Right lobe of liver (tissue), 6 donors: ENCODE results near the gene STK11IP. TPM values are rescaled to one million over a fixed set of nuclear protein-coding genes. Genes with fewer than 3 reads are reported as not detected.
A peak's percentile ranks its signal among the peaks of the same experiment; 100 is the strongest.

Experiments
- ATAC-seq, 4 donors: fragments of 200-7000 bp; cut with Tn5 transposase; one replicate each; pipeline ENCODE4 v1.9.1; 2020; ENCODE audit warnings: mild to moderate bottlenecking in 4 of 4, moderate library complexity in 4 of 4
- DNase-seq, 3 donors: peaks; one replicate each; pipeline ENCODE4 v3.0.0-alpha.2; 2020
- H3K27ac ChIP-seq, 3 donors: fragments of 200-600 bp; one replicate each; pipeline ENCODE4 v1.8.0; 2022
- H3K27me3 ChIP-seq, 2 donors: fragments of 200-600 bp; one replicate each; pipeline ENCODE4 v1.8.0; 2022
- H3K36me3 ChIP-seq, 4 donors: fragments of 200-600 bp; sonication (generic) in 1 of 4; one replicate each; pipeline versions ENCODE4 v1.5.1 to v1.8.0; 2017 to 2022; ENCODE audit warnings: control low read depth in 1 of 4
- H3K4me1 ChIP-seq, 4 donors: fragments of 200-600 bp; sonication (generic) in 1 of 4; one replicate each; pipeline versions ENCODE4 v1.5.1 to v1.8.0; 2017 to 2022; ENCODE audit warnings: control low read depth in 1 of 4
- H3K4me3 ChIP-seq, 3 donors: fragments of 200-600 bp; one replicate each; pipeline ENCODE4 v1.8.0; 2022
- H3K9me3 ChIP-seq, 4 donors: fragments of 200-600 bp; sonication (generic) in 1 of 4; one replicate each; pipeline versions ENCODE4 v1.5.1 to v1.8.0; 2017 to 2022; ENCODE audit warnings: control low read depth in 1 of 4
- POLR2A ChIP-seq: fragments of 450-650 bp; IDR thresholded peaks from one replicate; pipeline ENCODE4 v1.6.1; 2017; ENCODE audit warnings: antibody characterized with exemption, mild to moderate bottlenecking
- WGBS: methylation state at CpG from one replicate; pipeline ENCODE4 v1.1.6; 2018; ENCODE audit warnings: low coverage, low lambda C conversion rate; ENCODE audit not compliant: insufficient coverage; ENCODE audit errors: missing lambda C conversion rate; 5-methylcytosine and 5-hydroxymethylcytosine counted together
- intact Hi-C, 2 donors: fragments of 100-400 bp; cut with DNase I; formaldehyde crosslinking; loops; one replicate each; pipeline versions ENCODE4 v1.11.2 to v1.14.1; 2022
- total RNA-seq, 6 experiments: library from RNA; depleted of rRNA in 2 of 6; stranded (reverse); fragments of >200 nt in 2 of 6; fragmentation: NEBNext Ultra II Directional in 3 of 6; extraction: Animal tissue kit (Norgen Biotek cat#: 25700) in 3 of 6; gene quantifications; one replicate each; pipeline versions ENCODE4 v1.1.0 to v1.2.4, GENCODE V29; 2016 to 2023
- TF ChIP-seq, protein P1 (sequence below), 4 donors: fragments of 200-600 bp in 3 of 4; fragments of 450-650 bp in 1 of 4; IDR thresholded peaks; one replicate each; pipeline versions ENCODE4 v1.5.1 to v1.8.0; 2016 to 2022; ENCODE audit warnings: antibody characterized with exemption in 4 of 4, mild to moderate bottlenecking in 2 of 4
- donor health status: DM: no; HTN: yes; CAD: no.
- donor health status: DM: no; HTN: no; CAD: no.
- donor health status: DM: no; HTN: no; CAD: no.
- donor health status: DM: no; HTN: yes; CAD: no.
- donor health status: DM: no; HTN: yes; CAD: no.

Gene STK11IP
- total RNA-seq, 6 experiments from 2014 or later = 3.6 to 10.8 (median 6.6) TPM

DNA sequence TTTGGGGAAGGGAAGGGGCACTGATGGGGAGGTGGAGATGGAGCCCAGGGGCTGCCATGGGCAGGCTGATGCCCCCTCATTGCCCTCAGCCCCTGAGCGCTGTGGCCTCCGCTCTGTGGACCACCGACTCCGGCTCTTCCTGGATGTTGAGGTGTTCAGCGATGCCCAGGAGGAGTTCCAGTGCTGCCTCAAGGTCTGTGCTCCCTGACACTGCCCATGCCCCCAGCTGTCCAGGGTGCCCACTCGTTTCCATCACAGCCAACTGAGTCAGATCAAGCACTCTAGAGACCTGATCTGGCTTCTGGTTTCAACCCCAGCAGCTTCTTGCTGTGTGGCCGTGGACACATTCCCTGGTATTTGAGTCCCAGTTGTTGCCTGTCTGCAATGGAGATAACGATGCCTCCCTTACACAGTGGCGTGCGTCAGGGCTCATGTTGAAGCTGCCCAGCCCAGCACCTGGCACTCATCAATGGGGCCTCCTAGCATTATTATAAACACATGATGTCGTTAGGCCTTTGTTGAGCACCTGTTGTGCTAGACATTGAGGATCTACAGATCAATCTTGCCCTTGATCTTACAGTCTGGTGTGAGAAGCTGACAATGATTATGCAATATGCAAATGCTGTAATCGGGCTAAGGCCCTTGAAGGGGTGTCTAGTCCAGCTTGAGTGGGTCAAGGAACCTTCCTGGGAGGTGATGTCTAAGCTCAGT, 14.4 kb downstream of the STK11IP start:
- WGBS = 78% methylated on average over 3 of the region's 12 CpGs
- Histone ChIP-seq H3K4me3 (no peak overlapping the region), H3K4me1 (no peaks in the 10 kb centered on the region), H3K27ac (no peak overlapping the region), H3K27me3 (no peaks in the 10 kb centered on the region), H3K36me3 (peaks cover 0 to 7% (median 1%) of the 10 kb centered on the region in 4 donors), H3K9me3 (no peaks in the 10 kb centered on the region)
- ATAC-seq = no peak
- no peak for DNase-seq
- intact Hi-C loops = no loop called here
- no peak for TF ChIP-seq POLR2A
- TF ChIP-seq, protein P1, sequence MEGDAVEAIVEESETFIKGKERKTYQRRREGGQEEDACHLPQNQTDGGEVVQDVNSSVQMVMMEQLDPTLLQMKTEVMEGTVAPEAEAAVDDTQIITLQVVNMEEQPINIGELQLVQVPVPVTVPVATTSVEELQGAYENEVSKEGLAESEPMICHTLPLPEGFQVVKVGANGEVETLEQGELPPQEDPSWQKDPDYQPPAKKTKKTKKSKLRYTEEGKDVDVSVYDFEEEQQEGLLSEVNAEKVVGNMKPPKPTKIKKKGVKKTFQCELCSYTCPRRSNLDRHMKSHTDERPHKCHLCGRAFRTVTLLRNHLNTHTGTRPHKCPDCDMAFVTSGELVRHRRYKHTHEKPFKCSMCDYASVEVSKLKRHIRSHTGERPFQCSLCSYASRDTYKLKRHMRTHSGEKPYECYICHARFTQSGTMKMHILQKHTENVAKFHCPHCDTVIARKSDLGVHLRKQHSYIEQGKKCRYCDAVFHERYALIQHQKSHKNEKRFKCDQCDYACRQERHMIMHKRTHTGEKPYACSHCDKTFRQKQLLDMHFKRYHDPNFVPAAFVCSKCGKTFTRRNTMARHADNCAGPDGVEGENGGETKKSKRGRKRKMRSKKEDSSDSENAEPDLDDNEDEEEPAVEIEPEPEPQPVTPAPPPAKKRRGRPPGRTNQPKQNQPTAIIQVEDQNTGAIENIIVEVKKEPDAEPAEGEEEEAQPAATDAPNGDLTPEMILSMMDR (IDR thresholded peaks at IDR 0.05) = no peak

GRCh38 chr2:219612577-219613286, 15.1 kb downstream of the STK11IP start:
- peak in 1 of 3 donors; percentile 49 for DNase-seq

DNA sequence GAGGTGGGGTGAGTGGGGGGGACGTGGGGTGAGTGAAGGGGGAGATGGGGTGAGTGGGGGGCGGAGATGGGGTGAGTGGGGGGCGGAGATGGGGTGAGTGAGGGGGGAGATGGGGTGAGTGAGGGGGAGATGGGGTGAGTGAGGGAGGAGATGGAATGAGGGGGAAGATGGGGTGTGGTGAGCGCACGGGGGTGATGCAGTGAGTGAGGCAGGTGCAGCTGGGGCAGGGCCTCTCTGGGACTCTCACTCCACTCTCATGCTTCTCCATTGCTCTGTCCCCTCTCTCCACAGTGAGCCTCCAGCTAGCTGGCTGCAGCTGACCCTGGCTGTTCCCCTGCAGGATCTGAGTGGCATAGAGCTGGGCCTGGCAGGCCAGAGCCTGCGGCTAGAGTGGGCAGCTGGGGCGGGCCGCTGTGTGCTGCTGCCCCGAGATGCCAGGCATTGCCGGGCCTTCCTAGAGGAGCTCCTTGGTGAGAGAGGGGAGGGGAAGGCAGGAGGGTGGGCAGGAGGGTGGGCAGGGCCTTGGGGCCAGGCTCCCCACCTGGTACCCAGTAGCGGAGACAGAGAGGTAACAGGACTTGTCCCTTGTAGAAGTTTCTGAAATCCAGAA, 15.9 kb downstream of the STK11IP start:
- DNase-seq (no peak), ATAC-seq (no peak)
- Histone ChIP-seq H3K27ac (no peak overlapping the region), H3K27me3 (no peaks in the 10 kb centered on the region), H3K4me1 (no peaks in the 10 kb centered on the region), H3K36me3 (peaks cover 0 to 5% (median 1%) of the 10 kb centered on the region in 4 donors), H3K9me3 (no peaks in the 10 kb centered on the region), H3K4me3 (no peak overlapping the region)
- TF ChIP-seq, protein P1 (IDR thresholded peaks at IDR 0.05) = no peak
- TF ChIP-seq POLR2A = no peak
- intact Hi-C loops = no loop called here
- WGBS = 100% methylated on average over 4 of the region's 11 CpGs

More at GRCh38 chr2:219612577-219613286, 15.1 kb downstream of the STK11IP start:
- H3K9me3 ChIP-seq = no peaks in the 10 kb centered on the region
- TF ChIP-seq POLR2A = no peak
- TF ChIP-seq, protein P1 (IDR thresholded peaks at IDR 0.05) = no peak
- ATAC-seq = peak in 1 of 4 donors; percentile 19
- 78% methylated on average over 14 of the region's 15 CpGs for WGBS
- no peaks in the 10 kb centered on the region for H3K27me3 ChIP-seq
- H3K4me1 ChIP-seq = no peaks in the 10 kb centered on the region
- H3K4me3 ChIP-seq = no peak overlapping the region
- intact Hi-C loops = no loop called here
- no peak overlapping the region for H3K27ac ChIP-seq
- peaks cover 0 to 5% (median 1%) of the 10 kb centered on the region in 4 donors for H3K36me3 ChIP-seq

- peak in 1 of 4 donors; percentile 9 for ATAC-seq
- no peak for DNase-seq
Observed at GRCh38 chr2:219614076-219614860, 16.6 kb downstream of the STK11IP start.

More at GRCh38 chr2:219614076-219614860, 16.6 kb downstream of the STK11IP start:
- Histone ChIP-seq H3K27ac (no peak overlapping the region), H3K36me3 (peaks cover 0 to 5% (median 1%) of the 10 kb centered on the region in 4 donors), H3K4me3 (no peak overlapping the region), H3K9me3 (no peaks in the 10 kb centered on the region), H3K27me3 (no peaks in the 10 kb centered on the region), H3K4me1 (no peaks in the 10 kb centered on the region)
- intact Hi-C loops = no loop called here
- TF ChIP-seq POLR2A = no peak
- TF ChIP-seq, protein P1 (IDR thresholded peaks at IDR 0.05) = no peak
- 87% methylated on average over 3 of the region's 11 CpGs for WGBS
